Measurements from ENCODE around the gene C16orf74.

The C16orf74 gene

DNA sequence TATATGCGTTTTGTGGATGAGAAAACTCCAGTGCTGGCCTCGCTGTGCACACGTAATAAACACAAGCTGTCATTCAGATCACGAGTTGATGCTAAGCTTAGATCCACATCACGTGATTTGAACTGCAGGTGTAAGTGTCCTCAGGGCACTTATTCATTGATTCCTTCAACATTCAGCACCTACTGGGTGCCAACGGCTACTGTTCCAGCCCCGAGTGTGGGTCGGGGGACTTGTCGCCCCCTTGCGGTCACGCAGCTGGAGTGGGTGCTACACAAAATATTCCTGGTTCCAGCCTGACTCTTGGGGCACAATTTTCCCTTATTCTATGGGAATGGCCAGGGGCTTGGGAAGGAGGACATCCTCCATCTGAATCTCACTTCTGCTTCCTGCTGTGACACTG is 32.2 kb downstream of the C16orf74 start:
- no peak for DNase-seq (ENCODE audit: low read depth in 2 of 2)

DNA sequence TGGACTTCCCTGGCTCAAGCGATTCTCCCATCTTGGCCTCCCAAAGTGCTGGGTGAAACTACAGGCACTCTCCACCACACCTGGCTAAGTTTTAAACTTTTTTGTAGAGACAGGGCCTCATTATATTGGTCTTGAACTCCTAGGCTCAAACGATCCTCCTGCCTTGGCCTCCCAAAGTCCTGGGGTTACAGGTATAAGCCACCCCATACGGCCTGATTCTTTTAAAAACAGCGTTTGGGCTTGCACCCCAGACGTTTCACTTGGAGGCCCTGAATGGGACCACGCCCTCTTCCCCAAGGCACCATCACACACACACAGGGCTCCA is 32.8 kb downstream of the C16orf74 start:
- no peak for DNase-seq (ENCODE audit: low read depth in 2 of 2)

DNA sequence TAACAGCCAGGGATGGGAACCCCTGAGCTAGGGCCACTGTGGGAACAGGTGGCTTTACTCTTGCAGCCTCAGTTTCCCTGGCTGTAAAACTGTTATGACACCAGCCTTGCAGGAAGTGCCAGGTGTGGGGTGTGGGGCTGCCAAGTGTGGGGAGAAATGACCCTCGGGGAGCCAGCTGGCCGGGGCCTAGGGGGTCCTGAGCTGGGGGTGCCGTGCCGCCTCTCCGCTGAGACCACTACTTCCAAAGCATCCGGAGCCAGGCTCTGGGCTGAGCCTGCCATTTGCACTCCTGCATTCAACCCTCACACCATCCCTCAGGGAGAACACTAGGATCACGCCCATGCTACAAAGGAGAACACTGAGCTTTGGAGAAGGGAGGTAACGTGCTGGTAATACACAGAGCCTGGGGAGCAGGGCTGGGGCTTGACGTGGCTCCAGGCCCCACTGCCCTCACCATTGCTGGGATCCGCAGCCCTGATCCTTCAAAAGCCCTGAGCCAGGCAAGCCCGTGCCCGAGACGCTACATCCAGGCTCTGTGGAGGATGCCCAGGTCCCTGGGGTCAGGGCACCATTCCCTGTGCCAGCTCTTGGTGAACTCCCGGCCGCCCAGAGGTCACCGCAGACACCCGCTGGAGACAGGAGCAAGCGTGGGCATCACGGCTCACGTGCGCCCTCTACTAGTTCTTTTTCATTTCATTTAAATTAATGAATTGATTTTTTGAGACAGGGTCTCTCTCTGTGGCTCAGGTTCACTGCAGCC is 33.3 kb downstream of the C16orf74 start:
- DNase-seq (ENCODE audit: low read depth in 2 of 2) = peak; percentile 22 to 24

DNA sequence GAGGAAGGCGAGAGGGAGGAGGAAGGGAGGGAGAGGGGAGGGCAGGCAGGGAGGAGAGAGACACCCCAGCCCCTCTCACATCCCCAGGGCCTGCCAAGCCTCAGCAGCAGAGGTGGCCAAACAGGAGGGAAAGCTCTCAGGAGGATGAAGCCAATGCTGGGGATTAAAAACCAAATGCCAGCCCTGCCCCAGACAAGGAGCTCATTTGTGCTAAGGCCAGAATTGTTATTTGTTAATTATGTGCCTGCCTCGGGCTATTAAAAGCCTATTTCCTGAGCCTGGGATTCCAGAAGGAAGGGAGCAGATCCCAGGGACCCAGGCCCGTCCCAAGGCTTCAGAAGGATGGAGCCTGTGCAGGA is 34.2 kb downstream of the C16orf74 start:
- no peak for DNase-seq (ENCODE audit: low read depth in 2 of 2)

DNA sequence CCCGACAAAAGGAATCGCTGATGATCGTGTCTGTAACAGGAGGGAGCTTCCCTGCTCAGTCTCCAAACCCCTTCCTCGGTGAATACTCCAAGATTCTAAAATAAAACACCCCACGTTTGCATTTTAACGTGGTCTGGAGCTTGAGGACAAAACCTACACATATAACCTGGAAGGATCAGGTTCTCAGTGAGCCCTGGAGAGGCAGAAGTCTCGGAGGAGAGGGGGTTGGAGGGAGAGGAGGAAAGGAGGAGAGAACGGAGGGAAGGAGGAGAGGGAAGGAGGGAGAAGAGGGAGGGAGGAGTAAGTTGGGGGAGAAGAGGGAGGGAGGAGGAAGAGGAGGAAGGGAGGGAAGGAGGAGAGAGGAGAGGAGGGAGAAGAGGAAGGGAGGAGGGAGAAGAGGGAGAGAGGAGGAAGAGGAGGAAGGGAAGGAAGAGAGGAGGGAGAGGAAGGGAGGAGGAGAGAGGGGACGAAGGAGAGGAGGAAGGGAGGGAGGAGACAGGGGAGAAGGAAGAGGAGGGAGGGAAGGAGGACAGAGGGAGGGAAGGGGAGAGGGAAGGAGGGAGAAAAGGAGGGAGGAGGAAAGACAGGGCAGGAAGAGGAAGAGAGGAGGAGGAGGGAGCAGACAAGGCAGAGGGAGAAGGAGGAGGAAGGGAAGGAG is 34.7 kb downstream of the C16orf74 start:
- DNase-seq (ENCODE audit: low read depth in 2 of 2) = no peak

DNA sequence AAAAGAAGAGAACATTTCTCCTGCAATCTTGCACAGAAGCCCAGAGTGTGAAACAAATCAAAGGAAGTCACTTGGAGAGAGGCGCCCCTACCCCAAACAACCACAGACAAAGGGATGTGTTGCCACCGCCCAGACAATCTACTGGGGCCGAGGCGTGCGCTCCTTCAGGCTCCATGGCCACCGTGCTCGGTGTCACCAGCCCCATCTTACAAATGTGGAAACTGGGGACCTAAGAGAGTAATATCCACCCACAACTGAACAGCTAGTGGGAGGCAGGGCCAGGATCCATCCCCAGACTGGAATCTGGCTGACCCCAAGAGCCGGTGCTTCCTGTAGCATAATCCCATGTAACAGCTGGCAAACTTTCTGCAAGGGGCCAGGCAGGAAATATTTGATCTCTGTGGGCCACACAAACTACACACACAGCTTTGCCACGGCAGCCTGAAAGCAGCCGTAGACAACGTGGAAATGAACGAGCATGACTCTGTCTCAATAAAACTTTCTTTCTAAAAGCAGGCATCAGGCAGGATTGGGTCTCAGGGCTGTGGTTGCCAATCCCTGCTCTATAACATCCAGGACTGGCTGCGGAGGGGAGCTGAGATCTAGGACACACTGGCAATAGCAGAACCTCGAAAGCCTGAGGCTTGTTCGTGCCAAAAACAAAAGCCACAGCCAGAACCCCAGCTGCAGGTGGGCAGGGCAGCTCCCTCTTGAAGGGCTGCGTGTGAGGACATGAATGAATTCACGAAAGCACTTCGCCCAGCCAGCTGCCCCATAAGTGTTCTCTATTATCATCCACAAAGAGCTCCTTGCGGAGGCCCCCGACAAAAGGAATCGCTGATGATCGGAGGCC is 35.5 kb downstream of the C16orf74 start:
- DNase-seq (ENCODE audit: low read depth in 2 of 2) = no peak

DNA sequence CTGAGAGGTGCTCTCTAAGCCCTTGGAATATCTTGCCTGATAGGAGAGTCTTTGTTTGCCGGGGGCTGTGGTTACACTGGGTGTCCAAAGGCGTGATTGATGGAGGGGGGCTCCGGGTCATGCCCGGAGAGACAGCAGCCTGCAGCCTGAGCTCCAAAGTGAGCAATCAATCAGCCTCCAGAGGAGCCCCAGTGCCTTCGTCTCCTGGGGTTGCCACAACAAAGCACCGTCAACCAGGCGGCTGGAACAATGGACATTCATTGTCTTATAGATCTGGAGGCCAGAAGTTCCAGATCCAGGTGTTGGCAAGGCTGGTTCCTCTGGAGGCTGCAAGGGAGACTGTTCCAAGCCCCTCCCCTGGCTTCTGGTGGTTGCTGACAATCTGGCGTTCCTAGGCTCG is 38.1 kb downstream of the C16orf74 start:
- DNase-seq (ENCODE audit: low read depth in 2 of 2) = no peak

DNA sequence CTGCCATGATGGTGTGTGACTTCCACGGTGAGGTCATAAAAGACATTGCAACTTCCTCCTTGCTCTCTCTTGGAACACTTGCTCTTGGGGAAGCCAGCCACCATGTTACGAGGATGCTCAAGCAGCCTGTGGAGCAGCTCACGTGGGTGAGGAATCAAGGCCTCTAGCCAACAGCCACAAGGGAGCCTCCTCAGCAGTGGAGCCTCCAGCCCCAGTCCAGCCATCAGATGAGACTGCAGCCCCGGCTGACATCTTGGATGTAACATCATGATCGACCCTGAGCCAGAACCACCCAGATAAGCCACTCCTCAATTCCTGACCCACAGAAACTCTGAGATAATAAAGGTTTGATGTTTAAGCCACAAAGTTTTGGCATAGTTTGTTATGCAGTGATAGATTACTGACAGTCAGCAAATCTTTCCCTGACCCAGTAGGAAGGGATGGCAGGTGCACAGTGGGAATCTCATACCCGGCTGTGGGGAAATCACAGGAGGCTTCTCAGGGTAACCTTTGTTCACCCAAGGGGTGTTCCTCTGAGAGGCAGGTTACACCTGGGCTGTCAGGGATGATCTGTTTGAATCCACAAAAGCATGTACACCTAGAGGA is 38.8 kb downstream of the C16orf74 start:
- no peak for DNase-seq (ENCODE audit: low read depth in 2 of 2)

DNA sequence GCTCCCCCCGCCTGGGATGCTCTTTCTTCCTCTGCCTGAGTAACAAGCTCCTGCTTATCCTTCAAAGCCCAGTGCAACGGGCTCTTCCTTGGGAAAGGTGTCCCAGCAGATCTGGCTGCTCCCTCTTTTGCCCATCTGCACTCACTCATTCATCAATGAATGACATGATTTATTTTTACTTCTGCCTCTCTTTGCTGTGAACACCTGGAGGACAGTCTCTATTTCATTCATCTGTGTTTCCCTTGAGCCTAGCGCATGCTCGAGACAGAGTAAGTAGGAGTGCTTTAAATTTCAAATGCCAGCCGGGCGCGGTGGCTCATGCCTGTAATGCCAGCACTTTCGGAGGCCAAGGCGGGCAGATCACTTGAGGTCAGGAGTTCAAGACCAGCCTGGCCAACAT is 40.2 kb downstream of the C16orf74 start:
- DNase-seq (ENCODE audit: low read depth in 2 of 2) = no peak

DNA sequence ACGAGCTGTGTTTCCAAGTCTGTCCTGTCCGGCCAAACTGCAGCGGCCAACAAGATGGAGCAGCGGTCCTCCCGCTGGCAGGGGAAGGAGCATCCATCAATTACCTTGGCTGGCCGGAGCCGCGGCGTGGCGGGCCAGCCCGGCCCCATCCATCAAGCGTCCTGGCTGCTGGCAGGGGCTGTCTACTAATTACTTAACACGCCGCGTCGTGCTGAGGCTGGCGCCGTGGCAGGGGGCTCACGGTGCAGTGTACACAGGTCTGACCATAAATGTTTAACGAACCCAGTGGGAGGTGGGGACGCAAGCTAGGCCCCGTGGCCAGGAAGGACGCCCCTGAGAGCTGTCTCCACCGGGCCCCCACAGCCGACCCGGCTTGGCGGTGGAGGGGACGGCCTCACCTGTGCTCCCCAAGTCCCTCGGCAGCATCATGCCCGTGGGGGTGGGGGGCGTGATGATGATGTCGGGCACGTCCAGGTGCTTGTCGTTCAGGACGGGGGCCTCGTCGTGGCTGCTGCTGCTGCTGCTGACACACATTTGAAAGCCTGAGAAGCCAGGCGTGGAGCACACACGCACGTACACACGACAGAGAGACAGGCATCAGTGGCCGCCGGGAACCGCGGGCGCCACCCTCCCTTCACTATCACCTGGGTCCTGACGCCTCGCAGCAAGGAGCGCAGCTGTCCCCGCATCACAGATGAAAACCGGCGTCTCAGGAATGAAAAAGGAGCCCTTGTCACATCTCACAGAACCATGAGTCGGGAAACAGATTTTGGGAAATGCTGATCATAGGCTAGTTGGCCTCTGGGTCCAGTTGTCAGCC is 40.9 kb downstream of the C16orf74 start:
- no peak for DNase-seq (ENCODE audit: low read depth in 2 of 2)

DNA sequence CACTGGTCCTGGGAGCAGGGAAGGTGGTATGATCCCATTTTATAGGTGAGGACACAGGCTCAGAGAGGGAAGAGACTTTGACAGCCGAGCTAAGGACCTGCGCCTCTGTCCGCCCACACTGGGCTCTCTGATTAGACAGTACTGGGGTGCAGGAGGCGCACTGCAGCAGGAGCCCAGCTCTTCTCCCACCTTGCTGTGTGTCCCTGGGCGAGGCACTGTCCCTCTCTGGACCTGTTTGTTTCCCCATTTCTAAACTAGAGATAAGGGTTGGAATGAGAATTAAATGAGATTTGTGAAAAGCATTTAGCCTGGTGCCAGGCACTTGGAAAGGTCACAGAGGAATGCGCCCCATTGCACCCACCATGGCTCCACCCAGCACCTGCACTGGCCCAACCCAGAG is 42.6 kb downstream of the C16orf74 start:
- no peak for DNase-seq (ENCODE audit: low read depth in 2 of 2)

DNA sequence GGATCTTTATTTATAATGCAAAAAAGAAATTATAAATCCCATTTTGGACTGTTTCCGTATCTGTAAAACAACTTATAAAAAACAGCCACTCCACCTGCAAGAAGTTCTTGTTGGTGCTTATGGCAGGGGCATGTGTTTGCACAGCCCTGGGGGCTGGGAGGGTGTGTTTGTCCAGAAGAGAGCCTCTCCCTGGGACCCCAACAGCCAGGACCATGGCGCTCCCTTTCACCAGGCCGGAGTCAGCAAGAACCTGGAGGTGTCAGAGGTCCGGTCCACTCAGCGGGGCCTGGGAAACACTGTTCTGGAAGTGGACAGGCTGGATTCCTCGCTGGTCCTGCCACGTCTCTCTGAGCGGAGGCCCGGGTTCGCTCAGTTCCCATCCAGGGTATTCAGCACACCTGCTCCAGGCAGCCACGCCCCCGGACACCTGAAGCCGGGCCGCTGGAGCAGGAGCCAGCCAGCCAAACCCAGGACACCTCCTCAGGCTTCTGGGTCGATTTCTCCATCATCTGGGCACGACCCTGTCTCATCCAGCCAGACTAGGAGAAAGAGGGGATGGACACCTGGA is 43.3 kb downstream of the C16orf74 start:
- no peak for DNase-seq (ENCODE audit: low read depth in 2 of 2)

DNA sequence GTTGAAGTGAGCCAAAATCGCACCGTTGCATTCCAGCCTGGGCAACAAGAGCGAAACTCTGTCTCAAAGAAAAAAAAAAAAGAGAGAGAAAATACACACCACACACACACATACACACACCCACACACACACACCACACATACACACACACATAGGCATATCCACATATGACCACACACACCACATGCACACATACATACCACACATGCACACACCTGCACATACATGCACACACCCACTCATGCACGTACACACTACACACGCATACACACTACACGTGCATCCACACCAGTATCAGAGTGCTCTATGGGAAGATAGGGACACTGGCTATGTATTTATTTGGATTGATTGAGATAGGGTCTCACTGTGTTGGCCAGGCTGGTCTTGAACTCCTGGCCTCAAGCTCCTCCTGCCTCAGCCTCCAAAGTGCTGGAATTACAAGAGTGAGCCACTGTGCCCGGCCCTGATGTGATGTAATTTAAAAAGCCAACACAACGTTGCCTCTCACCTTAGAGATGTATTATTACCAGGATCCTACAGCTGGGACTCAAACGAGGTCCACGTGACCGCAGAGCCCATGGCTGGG is 44.4 kb downstream of the C16orf74 start:
- DNase-seq (ENCODE audit: low read depth in 2 of 2) = no peak

DNA sequence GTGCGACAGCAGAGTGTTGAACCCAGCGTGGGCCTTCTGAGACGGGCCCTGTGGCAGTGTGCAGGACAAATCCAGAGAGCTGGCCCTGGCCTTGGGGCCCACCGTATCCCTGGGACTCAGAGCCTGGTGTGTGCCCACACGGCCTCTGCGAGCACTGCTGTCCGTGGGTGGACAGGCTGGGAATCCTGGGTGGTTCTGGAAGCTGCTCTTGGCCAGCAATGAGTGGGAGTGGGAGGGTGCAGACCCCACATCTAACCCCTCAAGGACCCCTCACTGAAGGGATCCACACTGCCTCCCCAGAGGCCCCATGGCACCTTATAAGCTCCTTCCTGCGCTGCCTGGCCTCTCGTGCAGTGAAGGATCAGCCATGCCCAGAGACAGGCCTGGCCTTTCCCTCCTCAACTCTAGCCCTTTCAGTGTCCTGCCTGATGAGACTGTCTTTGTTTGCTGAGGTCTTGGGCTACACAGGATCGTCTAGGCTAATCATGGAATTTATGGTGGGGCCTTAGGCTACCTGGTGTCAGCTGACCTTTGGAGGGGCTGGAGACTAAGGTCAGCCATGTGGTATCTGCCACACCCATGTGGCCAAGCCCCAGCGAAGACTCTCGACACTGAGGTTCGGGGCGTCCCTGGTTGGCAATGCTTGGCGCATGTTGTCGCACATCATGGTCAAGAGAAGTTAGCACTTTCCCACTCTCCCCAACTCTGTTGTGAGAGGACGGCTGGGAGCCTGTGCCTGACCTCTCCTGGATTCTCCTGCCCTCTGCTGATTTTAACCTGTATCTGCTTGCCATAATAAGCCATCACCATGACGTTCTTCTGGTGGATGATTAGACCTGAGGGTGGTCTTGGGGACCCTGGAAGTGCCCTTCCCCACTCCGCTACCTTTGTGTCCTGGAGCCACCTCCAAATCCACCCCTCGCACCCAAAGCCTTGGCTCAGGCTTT is 45.7 kb downstream of the C16orf74 start:
- DNase-seq (ENCODE audit: low read depth in 2 of 2) = no peak

DNA sequence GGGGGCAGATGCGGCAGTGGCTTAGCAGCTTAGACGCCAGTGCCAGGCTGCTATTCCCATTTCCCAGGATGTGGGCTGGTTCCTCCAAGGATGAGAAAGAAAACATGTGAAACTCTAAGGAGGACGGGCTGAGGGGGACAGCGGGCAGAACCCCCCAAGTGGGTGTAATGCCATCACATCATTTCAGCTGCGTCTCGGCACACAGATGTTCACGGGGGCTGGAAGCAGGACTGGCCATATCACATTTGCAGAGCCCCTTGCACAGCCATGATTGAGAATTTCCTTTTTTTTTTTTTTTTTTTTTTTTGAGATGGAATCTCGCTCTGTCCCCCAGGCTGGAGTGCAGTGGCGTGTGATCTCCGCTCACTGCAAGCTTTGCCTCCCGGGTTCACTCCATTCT is 46.9 kb downstream of the C16orf74 start:
- no peak for DNase-seq (ENCODE audit: low read depth in 2 of 2)

DNA sequence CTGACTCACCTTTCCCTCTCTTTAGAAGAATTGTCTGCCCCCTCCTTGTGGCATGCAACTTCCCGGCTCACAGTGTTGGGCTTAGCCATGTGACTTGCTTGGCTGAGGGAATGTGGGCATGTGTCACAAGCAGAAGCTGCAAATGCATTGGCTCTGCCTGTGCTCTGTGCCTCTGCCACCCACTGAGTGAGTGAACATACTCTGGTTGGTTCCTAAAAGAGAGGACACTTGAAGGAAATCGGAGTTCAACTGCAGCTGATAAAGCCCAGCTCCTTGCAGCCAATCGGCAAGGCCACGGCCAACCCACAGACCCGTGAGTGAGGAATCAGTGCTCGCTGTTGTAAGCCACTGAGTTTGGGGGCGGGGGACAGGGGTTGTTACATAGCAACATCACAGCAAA is 51.3 kb downstream of the C16orf74 start:
- DNase-seq (ENCODE audit: low read depth in 2 of 2) = no peak

DNA sequence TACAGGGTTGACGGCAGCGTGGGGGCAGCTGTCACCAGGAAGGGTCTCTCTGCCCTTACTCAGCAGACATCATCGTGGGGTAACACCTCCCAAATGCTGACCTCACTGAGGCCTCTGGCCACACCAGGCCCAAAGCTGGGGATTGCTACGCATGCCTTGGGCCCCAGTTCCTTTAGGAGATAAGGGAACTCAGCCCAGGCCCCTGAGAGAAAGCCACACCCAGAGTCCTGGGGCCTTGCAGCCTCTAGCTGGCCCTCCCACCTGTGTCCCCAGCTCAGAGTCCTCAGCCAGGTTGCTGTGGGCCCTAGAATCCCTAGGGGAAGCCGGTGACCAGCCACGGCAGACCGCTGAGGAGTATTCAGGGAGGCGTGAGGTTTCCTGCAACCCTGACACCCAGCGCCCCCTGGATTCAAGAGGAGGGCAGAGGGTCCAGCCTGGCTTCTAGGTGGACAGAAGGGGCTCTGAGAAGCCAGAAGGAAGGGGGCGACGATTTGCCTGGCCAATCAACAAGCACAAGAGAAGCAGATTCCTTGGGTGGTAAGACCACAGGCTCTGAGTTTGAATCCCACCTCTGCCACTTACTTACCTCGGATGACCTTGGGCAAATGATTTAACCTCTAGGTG is 51.8 kb downstream of the C16orf74 start:
- no peak for DNase-seq (ENCODE audit: low read depth in 2 of 2)

DNA sequence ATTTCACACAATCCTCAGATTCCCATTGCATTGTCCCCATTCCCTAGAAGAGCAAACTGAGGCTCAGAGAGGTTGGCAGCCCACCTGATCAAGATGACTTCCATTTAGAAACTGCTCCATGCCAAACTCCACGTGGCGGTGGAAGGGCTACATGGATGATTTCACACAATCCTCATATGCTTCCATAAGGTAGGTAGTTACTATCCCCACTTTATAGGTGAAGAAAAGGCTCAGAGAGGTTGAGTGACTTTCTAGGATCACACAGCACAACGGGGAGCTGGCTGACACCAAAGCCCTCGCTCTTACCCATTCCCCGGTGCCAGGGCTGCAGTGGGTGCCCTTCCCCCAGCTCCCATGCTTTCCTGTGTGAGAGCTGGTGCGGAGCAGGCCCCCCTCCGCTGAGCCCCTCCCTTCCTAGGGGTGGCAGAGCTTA is 52.4 kb downstream of the C16orf74 start:
- no peak for DNase-seq (ENCODE audit: low read depth in 2 of 2)

DNA sequence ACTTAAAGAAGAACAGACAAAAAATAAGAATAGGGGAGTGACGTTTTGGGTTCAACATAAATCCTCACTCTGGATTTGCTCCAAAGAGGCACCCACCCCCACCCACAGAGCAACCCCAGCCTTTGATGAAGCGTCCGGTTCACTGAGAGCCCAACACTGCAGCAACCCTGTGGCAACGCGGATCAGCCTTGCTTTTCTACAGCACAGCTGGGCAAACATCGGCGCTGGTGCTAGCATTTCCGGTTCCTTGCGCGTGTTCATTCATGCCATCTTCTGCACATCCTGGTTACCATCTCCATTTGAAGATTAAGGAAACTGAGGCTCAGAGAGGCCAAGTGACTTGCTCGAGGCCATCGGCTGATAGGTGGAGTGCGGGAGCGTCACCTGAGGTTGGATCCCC is 53.5 kb downstream of the C16orf74 start:
- no peak for DNase-seq (ENCODE audit: low read depth in 2 of 2)

All from activated CD8-positive, alpha-beta memory T cell treated with anti-CD3 and anti-CD28 coated beads for 4 hours (primary cell).